Osteocyte (in vitro differentiated cells): Measurements from ENCODE around the gene NME5. TPM values are rescaled to one million over a fixed set of nuclear protein-coding genes. Genes with fewer than 3 reads are reported as not detected.
"Not testable (repeated sequence)": the region's sequence is repeated elsewhere in the genome, so short reads cannot be mapped to it uniquely, and the experiment has no call there.

Source experiments
- DNase-seq: peaks from one replicate; pipeline ENCODE4 v3.0.0; 2021; ENCODE audit warnings: mixed read lengths; ENCODE audit not compliant: unreplicated experiment; ENCODE audit errors: extremely low spot score
- H3K27ac Mint-ChIP-seq: one replicate; pipeline ENCODE4 v1.8.0; 2021; ENCODE audit warnings: mild to moderate bottlenecking, mixed read lengths; ENCODE audit not compliant: unreplicated experiment
- H3K27me3 Mint-ChIP-seq: one replicate; pipeline ENCODE4 v1.8.0; 2021; ENCODE audit warnings: mixed read lengths; ENCODE audit not compliant: unreplicated experiment
- H3K36me3 Mint-ChIP-seq: one replicate; pipeline ENCODE4 v1.8.0; 2021; ENCODE audit warnings: mixed read lengths; ENCODE audit not compliant: unreplicated experiment
- H3K4me1 Mint-ChIP-seq: one replicate; pipeline ENCODE4 v1.8.0; 2021; ENCODE audit warnings: mixed read lengths; ENCODE audit not compliant: unreplicated experiment
- H3K4me3 Mint-ChIP-seq: one replicate; pipeline ENCODE4 v1.8.0; 2021; ENCODE audit warnings: mild to moderate bottlenecking, moderate library complexity, mixed read lengths; ENCODE audit not compliant: unreplicated experiment
- H3K9me3 Mint-ChIP-seq: one replicate; pipeline ENCODE4 v1.8.0; 2021; ENCODE audit warnings: mixed read lengths; ENCODE audit not compliant: unreplicated experiment
- total RNA-seq: library from RNA; stranded (reverse); gene quantifications from 2 replicates; pipeline ENCODE4 v1.2.1, GENCODE V29; 2021
- TF ChIP-seq, protein P1 (sequence below): fragments of 200-600 bp; sonication (generic); IDR thresholded peaks from 2 replicates; pipeline ENCODE4 v1.5.0; 2021; ENCODE audit warnings: antibody characterized with exemption, mild to moderate bottlenecking, moderate library complexity

The NME5 gene
- total RNA-seq, 1 donor from 2014 or later: 2.4 TPM

DNA sequence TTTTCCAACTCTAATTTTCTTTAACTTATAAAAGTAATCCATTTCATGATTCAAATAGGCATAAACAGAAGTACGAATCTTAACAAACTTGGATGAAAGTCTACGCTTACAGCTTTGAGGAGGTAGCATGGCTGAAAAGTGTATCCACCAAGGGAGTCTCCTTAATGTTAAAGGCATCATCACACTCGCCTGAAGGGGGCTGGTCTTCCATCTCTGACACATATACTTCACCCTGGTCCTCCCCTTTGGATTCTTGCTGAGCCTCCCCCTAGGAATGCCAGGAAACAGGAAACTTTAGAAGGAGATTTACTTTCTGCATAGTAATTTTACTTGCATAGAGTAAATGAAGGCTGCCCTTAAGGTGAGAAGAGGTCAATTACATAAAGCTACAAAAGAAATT, 10.3 kb upstream of the NME5 start:
- Mint-ChIP-seq H3K36me3 (no peaks in the 10 kb centered on the region), H3K27ac (no peak overlapping the region), H3K9me3 (no peaks in the 10 kb centered on the region), H3K4me3 (no peak overlapping the region), H3K27me3 (peaks cover 5% of the 10 kb centered on the region), H3K4me1 (no peaks in the 10 kb centered on the region)
- TF ChIP-seq, protein P1, sequence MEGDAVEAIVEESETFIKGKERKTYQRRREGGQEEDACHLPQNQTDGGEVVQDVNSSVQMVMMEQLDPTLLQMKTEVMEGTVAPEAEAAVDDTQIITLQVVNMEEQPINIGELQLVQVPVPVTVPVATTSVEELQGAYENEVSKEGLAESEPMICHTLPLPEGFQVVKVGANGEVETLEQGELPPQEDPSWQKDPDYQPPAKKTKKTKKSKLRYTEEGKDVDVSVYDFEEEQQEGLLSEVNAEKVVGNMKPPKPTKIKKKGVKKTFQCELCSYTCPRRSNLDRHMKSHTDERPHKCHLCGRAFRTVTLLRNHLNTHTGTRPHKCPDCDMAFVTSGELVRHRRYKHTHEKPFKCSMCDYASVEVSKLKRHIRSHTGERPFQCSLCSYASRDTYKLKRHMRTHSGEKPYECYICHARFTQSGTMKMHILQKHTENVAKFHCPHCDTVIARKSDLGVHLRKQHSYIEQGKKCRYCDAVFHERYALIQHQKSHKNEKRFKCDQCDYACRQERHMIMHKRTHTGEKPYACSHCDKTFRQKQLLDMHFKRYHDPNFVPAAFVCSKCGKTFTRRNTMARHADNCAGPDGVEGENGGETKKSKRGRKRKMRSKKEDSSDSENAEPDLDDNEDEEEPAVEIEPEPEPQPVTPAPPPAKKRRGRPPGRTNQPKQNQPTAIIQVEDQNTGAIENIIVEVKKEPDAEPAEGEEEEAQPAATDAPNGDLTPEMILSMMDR: no peak
- no peak for DNase-seq

DNA sequence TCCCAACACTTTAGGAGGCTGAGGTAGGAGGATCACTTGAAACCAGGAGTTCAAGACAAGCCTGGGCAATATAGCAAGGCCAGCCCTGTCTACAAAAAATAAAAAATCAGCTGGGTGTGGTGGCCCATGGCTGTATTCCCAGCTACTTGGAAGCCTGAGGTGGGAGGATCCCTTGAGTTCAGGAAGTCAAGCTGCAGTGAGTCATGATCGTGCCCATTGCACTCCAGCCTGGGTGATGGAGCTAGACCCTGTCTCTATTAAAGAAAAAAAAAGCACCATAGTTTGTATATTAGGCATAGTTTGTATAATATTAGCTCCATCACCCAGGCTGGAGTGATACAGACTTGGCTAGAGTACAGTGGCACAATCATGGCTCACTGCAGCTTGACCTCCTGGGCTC, 9.6 kb upstream of the NME5 start:
- H3K27ac Mint-ChIP-seq: no peak overlapping the region

DNA sequence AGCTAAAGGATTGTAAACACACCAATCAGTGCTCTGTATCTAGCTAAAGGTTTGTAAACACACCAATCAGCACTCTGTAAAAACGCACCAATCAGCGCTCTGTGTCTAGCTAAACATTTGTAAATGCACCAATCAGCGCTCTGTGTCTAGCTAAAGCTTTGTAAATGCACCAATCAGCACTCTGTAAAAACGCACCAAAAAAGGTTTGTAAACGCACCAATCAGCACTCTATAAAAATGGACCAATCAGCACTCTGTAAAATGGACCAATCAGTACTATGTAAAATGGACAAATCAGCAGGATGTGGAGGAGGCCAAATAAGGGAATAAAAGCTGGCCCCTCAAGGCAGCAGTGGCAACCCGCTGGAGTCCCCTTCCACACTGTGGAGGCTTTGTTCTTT, 4.3 kb upstream of the NME5 start:
- H3K9me3 Mint-ChIP-seq, H3K4me1 Mint-ChIP-seq, H3K27ac Mint-ChIP-seq, H3K4me3 Mint-ChIP-seq, H3K27me3 Mint-ChIP-seq, H3K36me3 Mint-ChIP-seq, DNase-seq: not testable (repeated sequence)

More for the DNA sequence above, 9.6 kb upstream of the NME5 start:
- TF ChIP-seq, protein P1: no peak
- Mint-ChIP-seq H3K4me1 (no peaks in the 10 kb centered on the region), H3K4me3 (no peak overlapping the region), H3K27me3 (no peaks in the 10 kb centered on the region), H3K9me3 (no peaks in the 10 kb centered on the region), H3K36me3 (no peaks in the 10 kb centered on the region)
- no peak for DNase-seq

DNA sequence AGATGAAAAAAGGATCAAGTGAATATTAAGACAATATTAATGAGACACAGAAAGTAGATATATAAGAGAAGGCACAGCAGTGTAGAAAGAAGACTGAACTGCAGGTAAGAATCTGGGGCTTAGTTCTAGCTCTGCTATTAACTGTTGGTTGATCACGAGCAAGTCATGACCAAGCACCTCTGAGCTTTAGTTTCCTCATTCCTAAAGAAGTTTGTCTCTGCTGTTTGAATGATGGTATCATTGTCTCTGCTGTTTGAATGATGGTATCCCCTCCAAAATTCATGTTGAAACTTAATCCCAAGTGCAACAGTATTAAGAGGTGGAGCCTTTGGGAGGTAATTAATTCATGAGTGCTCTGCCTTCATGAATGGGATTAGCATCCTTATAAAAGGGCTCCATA, 2.5 kb upstream of the NME5 start:
- TF ChIP-seq, protein P1: no peak
- no peaks in the 10 kb centered on the region for H3K36me3 Mint-ChIP-seq
- H3K27me3 Mint-ChIP-seq: no peaks in the 10 kb centered on the region
- no peak for DNase-seq
- H3K4me1 Mint-ChIP-seq: peaks cover 4% of the 10 kb centered on the region
- no peak overlapping the region for H3K27ac Mint-ChIP-seq
- no peak overlapping the region for H3K4me3 Mint-ChIP-seq
- H3K9me3 Mint-ChIP-seq: no peaks in the 10 kb centered on the region

DNA sequence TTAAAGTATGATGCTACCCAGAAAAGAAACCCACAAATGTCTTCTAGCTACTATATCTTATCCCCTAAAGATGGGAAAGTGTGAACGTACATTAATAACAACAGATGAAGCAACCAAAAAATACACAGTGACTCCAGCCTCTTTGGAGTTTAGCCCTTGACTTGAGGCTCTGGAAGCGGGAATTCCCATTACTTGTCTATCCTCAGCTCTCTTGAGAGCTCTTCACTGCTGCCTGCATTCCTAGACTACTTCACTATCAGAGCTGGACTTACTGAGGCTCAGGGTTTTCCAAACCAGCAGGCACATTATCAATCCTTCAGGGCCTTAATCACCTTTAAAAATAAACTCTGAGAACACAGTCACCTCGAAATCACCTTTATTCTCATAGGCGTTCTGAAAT, 1.0 kb upstream of the NME5 start:
- H3K9me3 Mint-ChIP-seq: no peaks in the 10 kb centered on the region
- H3K4me3 Mint-ChIP-seq: no peak overlapping the region
- TF ChIP-seq, protein P1: no peak
- peaks cover 6% of the 10 kb centered on the region for H3K27me3 Mint-ChIP-seq
- DNase-seq: no peak
- peaks cover 4% of the 10 kb centered on the region for H3K4me1 Mint-ChIP-seq
- H3K36me3 Mint-ChIP-seq: no peaks in the 10 kb centered on the region
- H3K27ac Mint-ChIP-seq: no peak overlapping the region

DNA sequence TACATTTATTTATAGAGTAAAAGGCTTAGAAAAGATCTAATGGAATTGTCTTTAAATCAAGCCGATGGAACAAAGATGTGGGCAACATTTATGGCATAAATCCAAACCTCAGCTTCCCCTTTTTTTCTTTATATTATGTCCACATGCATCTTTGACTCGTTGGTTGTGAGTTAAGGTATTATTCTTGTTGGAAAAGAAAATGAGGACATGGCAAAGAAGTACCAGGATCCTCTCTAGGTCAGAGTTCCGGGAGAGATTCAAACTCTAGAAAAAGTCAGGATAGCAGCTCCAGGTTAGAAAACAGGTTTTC, 508 bp upstream of the NME5 start:
- TF ChIP-seq, protein P1: no peak
- H3K27me3 Mint-ChIP-seq: peaks cover 6% of the 10 kb centered on the region
- H3K36me3 Mint-ChIP-seq: no peaks in the 10 kb centered on the region
- H3K27ac Mint-ChIP-seq: no peak overlapping the region
- H3K4me3 Mint-ChIP-seq: peak overlapping the region; percentile 80
- no peak for DNase-seq
- no peaks in the 10 kb centered on the region for H3K9me3 Mint-ChIP-seq
- H3K4me1 Mint-ChIP-seq: peaks cover 4% of the 10 kb centered on the region
